Osteoblast (primary cell): Measurements from ENCODE around the gene LPAR5. TPM values are rescaled to one million over a fixed set of nuclear protein-coding genes. Genes with fewer than 3 reads are reported as not detected.

Source experiments
- DNase-seq: peaks from one replicate; pipeline ENCODE4 v3.0.0; 2011; ENCODE audit warnings: low spot score, mixed read lengths; ENCODE audit not compliant: insufficient read length; ENCODE audit errors: missing footprints
- H2AFZ ChIP-seq: 2 replicates; pipeline ENCODE4 v1.6.0; 2011; ENCODE audit warnings: mild to moderate bottlenecking, low read length
- H3K27ac ChIP-seq: 2 replicates; pipeline ENCODE4 v1.5.1; 2011; ENCODE audit warnings: mild to moderate bottlenecking, low read depth, low read length, moderate library complexity
- H3K27me3 ChIP-seq: 2 replicates; pipeline ENCODE4 v1.6.0; 2012; ENCODE audit warnings: mild to moderate bottlenecking, control low read depth, inconsistent platforms, low read length, moderate library complexity; ENCODE audit not compliant: insufficient read depth
- H3K36me3 ChIP-seq: 2 replicates; pipeline ENCODE4 v1.5.1; 2011; ENCODE audit warnings: mild to moderate bottlenecking, low read length, control low read depth, moderate library complexity; ENCODE audit not compliant: insufficient read depth
- H3K4me1 ChIP-seq: 2 replicates; pipeline ENCODE4 v1.5.1; 2011; ENCODE audit warnings: mild to moderate bottlenecking, low read length, control low read depth, moderate library complexity; ENCODE audit not compliant: insufficient read depth
- H3K4me2 ChIP-seq: 2 replicates; pipeline ENCODE4 v1.6.0; 2011; ENCODE audit warnings: mild to moderate bottlenecking, low read length; ENCODE audit not compliant: insufficient read depth
- H3K4me3 ChIP-seq: fragments of 200-600 bp; sonication (generic); 3 replicates; pipeline ENCODE4 v1.5.1; 2012; ENCODE audit warnings: mild to moderate bottlenecking, low read length, inconsistent platforms; ENCODE audit not compliant: insufficient read depth
- H3K79me2 ChIP-seq: 2 replicates; pipeline ENCODE4 v1.6.0; 2012; ENCODE audit warnings: mild to moderate bottlenecking, low read length, control low read depth, inconsistent platforms; ENCODE audit not compliant: insufficient read depth
- H3K9me3 ChIP-seq: 2 replicates; pipeline ENCODE4 v1.5.1; 2011; ENCODE audit warnings: low read depth, low read length, control low read depth
- H4K20me1 ChIP-seq: 2 replicates; pipeline ENCODE4 v1.6.0; 2012; ENCODE audit warnings: mild to moderate bottlenecking, low read length, control low read depth; ENCODE audit not compliant: insufficient read depth
- total RNA-seq: library from RNA; depleted of rRNA; stranded (reverse); fragments of >200 nt; gene quantifications from 2 replicates; pipeline ENCODE4 v1.2.3, GENCODE V29; 2012
- TF ChIP-seq, protein P1 (sequence below): IDR thresholded peaks from 2 replicates; pipeline ENCODE4 v1.5.1; 2011; ENCODE audit warnings: mild to moderate bottlenecking, low read depth, low read length, moderate library complexity; ENCODE audit errors: extremely low read depth

The LPAR5 gene
- total RNA-seq, 1 donor = not detected

DNA sequence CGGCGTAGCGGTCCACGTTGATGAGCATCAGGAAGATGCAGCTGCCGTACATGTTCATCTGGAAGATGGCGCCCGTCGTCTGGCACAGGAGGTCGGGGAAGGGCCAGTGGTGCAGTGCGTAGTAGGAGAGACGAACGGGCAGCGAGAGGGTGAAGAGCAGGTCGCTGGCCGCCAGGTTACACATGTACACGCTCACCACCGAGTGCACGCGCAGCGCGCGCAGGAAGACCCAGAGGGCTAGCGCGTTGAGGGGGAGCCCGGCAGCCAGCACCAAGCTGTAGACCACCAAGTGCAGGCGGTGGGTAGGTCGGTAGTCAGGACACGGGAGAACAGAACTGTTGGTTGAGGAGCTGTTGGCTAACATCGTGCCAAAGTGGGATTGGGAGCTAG is 14.9 kb downstream of the LPAR5 start:
- TF ChIP-seq, protein P1, sequence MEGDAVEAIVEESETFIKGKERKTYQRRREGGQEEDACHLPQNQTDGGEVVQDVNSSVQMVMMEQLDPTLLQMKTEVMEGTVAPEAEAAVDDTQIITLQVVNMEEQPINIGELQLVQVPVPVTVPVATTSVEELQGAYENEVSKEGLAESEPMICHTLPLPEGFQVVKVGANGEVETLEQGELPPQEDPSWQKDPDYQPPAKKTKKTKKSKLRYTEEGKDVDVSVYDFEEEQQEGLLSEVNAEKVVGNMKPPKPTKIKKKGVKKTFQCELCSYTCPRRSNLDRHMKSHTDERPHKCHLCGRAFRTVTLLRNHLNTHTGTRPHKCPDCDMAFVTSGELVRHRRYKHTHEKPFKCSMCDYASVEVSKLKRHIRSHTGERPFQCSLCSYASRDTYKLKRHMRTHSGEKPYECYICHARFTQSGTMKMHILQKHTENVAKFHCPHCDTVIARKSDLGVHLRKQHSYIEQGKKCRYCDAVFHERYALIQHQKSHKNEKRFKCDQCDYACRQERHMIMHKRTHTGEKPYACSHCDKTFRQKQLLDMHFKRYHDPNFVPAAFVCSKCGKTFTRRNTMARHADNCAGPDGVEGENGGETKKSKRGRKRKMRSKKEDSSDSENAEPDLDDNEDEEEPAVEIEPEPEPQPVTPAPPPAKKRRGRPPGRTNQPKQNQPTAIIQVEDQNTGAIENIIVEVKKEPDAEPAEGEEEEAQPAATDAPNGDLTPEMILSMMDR = no peak
- no peak for DNase-seq
- H3K4me3 ChIP-seq = no peak overlapping the region
- H2AFZ ChIP-seq = peak overlapping the region; percentile 88
- no peaks in the 10 kb centered on the region for H3K4me1 ChIP-seq
- H3K36me3 ChIP-seq = no peaks in the 10 kb centered on the region
- peak overlapping the region; percentile 68 for H3K4me2 ChIP-seq
- no peaks in the 10 kb centered on the region for H3K9me3 ChIP-seq
- H4K20me1 ChIP-seq = no peaks in the 10 kb centered on the region
- no peaks in the 10 kb centered on the region for H3K79me2 ChIP-seq
- no peak overlapping the region for H3K27ac ChIP-seq
- H3K27me3 ChIP-seq = no peaks in the 10 kb centered on the region

DNA sequence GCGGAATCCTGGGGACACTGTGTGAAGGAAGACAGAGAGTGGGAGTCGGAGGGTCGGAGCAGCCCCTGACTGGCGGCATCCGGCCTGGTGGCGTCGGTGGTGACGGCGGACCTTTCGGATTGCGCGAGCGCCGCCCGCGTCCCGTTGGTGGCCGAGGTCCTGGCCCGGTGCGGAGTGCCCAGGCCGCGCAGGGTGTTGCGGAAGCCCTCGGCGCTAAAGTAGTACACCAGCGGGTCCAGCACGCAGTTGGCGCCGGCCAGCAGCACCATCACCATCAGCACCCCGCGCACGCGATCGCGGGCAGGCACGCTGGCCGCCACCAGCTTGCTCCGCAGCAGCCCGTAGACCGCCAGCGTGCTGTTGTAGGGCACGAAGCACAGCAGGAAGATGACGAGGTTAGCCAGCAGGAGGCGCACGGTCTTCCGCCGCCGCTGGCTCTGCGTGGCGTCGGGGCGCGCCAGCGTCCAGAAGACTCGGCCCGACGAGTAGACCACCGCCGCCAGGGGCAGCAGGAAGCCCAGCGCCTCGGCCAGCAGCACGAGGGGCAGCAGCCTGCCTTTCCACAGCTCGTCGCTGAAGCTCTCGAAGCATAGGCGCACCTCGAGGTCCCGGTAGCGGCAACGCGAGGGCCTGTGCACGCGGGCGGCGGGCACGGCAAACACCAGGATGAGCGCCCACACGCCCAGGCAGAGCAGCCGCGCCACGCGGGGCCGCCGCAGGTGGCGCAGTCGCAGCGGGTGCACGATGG is 15.4 kb downstream of the LPAR5 start:
- Histone ChIP-seq H4K20me1 (no peaks in the 10 kb centered on the region), H3K9me3 (no peaks in the 10 kb centered on the region), H2AFZ (peak overlapping the region; percentile 88), H3K27me3 (no peaks in the 10 kb centered on the region), H3K4me1 (no peaks in the 10 kb centered on the region), H3K36me3 (no peaks in the 10 kb centered on the region), H3K27ac (no peak overlapping the region), H3K79me2 (no peaks in the 10 kb centered on the region), H3K4me3 (peak overlapping the region; percentile 53), H3K4me2 (peak overlapping the region; percentile 68)
- DNase-seq = peak; percentile 88
- TF ChIP-seq, protein P1 = peak; percentile 52

DNA sequence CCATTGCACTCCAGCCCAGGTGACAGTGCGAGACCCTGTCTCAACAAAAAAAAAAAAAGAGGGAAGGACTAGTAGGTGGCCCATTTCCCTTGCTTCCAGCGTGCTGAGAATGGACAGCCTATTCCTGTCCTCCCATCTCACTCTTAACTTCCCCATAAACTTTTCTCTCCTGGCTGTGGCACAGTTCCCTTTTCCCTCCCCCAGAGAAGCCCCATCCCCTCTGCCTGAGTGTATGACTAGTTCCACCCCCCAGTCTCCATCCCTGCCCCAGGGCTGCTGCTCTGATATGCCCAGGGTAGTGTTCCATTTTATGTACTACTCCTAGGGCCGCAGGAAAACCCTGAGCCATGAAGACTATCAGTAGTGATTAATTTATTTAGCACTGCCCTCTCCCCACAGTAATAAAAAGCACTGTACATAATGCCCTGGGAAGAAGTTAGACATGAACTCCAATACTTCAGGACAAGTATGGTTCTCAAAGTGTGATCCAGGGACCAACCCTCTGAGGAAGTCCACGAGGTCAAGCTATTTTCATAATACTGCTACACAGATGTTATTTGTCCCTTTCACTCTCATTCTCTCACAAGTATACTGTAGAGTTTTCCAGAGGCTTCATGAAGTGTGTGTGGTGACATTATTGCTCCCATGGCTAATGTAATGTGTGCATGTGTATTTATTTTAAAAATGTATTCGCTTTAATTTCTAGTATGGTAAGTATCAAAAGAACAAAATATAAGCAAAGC is 17.1 kb downstream of the LPAR5 start:
- H3K9me3 ChIP-seq = no peaks in the 10 kb centered on the region
- H2AFZ ChIP-seq = no peak overlapping the region
- no peak overlapping the region for H3K4me2 ChIP-seq
- no peaks in the 10 kb centered on the region for H3K27me3 ChIP-seq
- peak; percentile 51 for DNase-seq
- TF ChIP-seq, protein P1 = no peak
- no peaks in the 10 kb centered on the region for H3K36me3 ChIP-seq
- H3K79me2 ChIP-seq = no peaks in the 10 kb centered on the region
- H4K20me1 ChIP-seq = no peaks in the 10 kb centered on the region
- peaks cover 4% of the 10 kb centered on the region for H3K4me1 ChIP-seq
- no peak overlapping the region for H3K4me3 ChIP-seq
- no peak overlapping the region for H3K27ac ChIP-seq

DNA sequence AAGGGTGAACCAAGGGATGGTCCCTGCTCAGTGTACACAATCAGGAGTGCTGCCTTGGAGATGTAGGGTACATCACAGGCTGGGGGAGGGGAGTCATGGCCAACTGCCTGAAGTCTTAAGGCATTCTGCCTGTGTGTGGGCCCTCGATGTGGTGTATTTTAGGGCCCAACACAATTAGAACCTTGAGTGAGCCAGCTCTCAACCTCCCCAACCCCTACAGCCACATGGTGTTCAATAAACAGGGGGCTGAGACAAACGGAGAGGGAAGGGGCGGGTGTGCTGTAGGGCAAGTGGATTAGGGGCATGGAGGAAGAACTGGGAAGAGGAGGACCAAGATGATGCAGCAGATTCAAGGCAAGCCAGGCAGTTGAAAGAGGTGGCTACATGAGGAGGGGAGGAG is 20.0 kb downstream of the LPAR5 start:
- TF ChIP-seq, protein P1 = no peak
- Histone ChIP-seq H3K27ac (no peak overlapping the region), H2AFZ (peak overlapping the region; percentile 74), H4K20me1 (no peaks in the 10 kb centered on the region), H3K4me1 (peaks cover 18% of the 10 kb centered on the region), H3K79me2 (no peaks in the 10 kb centered on the region), H3K4me2 (no peak overlapping the region), H3K9me3 (no peaks in the 10 kb centered on the region), H3K4me3 (no peak overlapping the region), H3K36me3 (no peaks in the 10 kb centered on the region), H3K27me3 (no peaks in the 10 kb centered on the region)
- DNase-seq = no peak
